K562 (cell line): ENCODE measurements around the gene RPL29.

Source experiments
- ADNP ChIP-seq: fragments of 200-800 bp; sonication (Bioruptor generic); IDR thresholded peaks from 2 replicates; pipeline ENCODE4 v1.6.1; 2016; ENCODE audit warnings: missing genetic modification characterization, missing compliant biosample characterization
- CREM ChIP-seq: IDR thresholded peaks from 2 replicates; pipeline ENCODE4 v1.6.1; 2014; ENCODE audit warnings: antibody characterized with exemption, low read depth
- CTCF ChIP-seq, 3 experiments: IDR thresholded peaks in 2 of 3; conservative IDR thresholded peaks in 1 of 3; 2 replicates each; pipeline ENCODE4 v1.5.1; 2011 to 2012; ENCODE audit warnings: low read length in 3 of 3, mild to moderate bottlenecking in 3 of 3, control low read depth in 2 of 3, improper control_type of control experiment in 1 of 3, inconsistent platforms in 1 of 3, low read depth in 1 of 3, mixed read lengths in 1 of 3, moderate library complexity in 1 of 3; ENCODE audit not compliant: insufficient read depth in 2 of 3
- ERF ChIP-seq: fragments of 450-650 bp; formaldehyde crosslinking; IDR thresholded peaks from 2 replicates; pipeline ENCODE4 v1.4.0; 2020; ENCODE audit warnings: mild to moderate bottlenecking, mixed read lengths
- GATAD2A ChIP-seq: fragments of 450-650 bp; IDR thresholded peaks from 2 replicates; pipeline ENCODE4 v1.6.1; 2017
- HNRNPL ChIP-seq: fragments of 200-400 bp; formaldehyde crosslinking; IDR thresholded peaks from 2 replicates; pipeline ENCODE4 v1.6.1; 2017; ENCODE audit warnings: low read depth, mild to moderate bottlenecking, low read length
- KDM5B ChIP-seq: fragments of 200-600 bp; sonication (generic); IDR thresholded peaks from 2 replicates; pipeline ENCODE4 v1.6.1; 2012; ENCODE audit warnings: low read depth, mild to moderate bottlenecking, moderate library complexity, low read length, control low read depth, inconsistent platforms; ENCODE audit not compliant: insufficient replicate concordance
- POLR2A ChIP-seq: fragments of 450-650 bp; conservative IDR thresholded peaks from 2 replicates; pipeline ENCODE4 v1.6.1; 2016
- PTTG1 ChIP-seq: fragments of 450-650 bp; IDR thresholded peaks from 2 replicates; pipeline ENCODE4 v1.6.1; 2016; ENCODE audit warnings: low read depth, mild to moderate bottlenecking, missing genetic modification characterization, missing compliant biosample characterization
- SP1 ChIP-seq: sonication (generic); formaldehyde crosslinking; IDR thresholded peaks from 2 replicates; pipeline ENCODE4 v1.8.1; 2022; ENCODE audit warnings: mild to moderate bottlenecking, missing genetic modification reagents
- TAF1 ChIP-seq: IDR thresholded peaks from 2 replicates; pipeline ENCODE4 v1.6.1; 2011; ENCODE audit warnings: mild to moderate bottlenecking, low read length, moderate library complexity; ENCODE audit not compliant: insufficient read depth, control insufficient read depth, severe bottlenecking; ENCODE audit errors: extremely low read depth
- TCF7 ChIP-seq: sonication (generic); IDR thresholded peaks from 2 replicates; pipeline ENCODE4 v1.6.1; 2016; ENCODE audit warnings: antibody characterized with exemption, borderline replicate concordance
- ZBTB8A ChIP-seq: fragments of 450-650 bp; IDR thresholded peaks from 2 replicates; pipeline ENCODE4 v1.6.1; 2018; ENCODE audit warnings: mild to moderate bottlenecking, moderate library complexity; ENCODE audit not compliant: partially characterized antibody
- TF ChIP-seq, protein P1 (sequence below): fragments of 450-650 bp; IDR thresholded peaks from 2 replicates; pipeline ENCODE4 v1.6.1; 2018; ENCODE audit not compliant: partially characterized antibody

DNA sequence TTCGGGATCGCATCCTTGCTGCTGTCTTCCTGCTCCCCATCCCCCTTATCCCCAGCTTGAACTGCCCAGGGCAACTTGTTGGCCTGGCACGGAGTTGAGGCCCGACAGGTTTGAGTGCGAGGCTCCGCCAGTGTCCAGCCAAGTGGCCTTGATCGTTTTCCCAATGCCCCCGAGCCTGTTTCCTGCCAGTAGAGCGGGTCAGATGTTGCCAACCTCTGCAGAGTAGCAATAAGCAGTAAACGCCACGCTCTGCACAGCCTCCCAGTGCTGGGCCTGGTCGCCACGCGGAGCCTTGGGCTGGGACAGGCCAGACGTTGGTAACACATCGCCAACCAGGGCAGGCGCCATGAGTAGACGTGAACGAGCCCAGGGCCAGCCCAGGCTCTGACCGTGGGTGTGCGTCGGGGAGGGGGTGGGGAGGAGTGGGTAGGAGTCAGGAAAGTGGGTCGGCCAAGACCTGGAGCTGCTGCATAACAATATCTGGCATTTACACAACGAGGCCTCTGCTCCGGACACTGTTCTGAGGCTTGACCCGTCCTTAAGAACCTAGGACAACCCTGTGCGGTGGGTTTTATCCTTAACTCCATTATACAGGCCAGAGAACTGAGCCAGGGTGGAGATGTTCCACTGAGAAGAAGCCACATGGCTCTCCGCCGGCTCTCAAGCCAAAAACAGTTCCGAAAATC, 21.3 kb downstream of the RPL29 start:
- TF ChIP-seq ADNP (tag) (no peak), KDM5B (no peak), HNRNPL (no peak), PTTG1 (tag) (no peak), SP1 (CRISPR knock-in tag) (no peak), GATAD2A (no peak), TAF1 (no peak), ZBTB8A (no peak), CTCF (IDR thresholded peaks at IDR 0.05 in 2 of 3, conservative IDR thresholded peaks at IDR 0.05 in 1 of 3; ENCODE audit: insufficient read depth in 2 of 3, low read depth in 1 of 3, low read length in 3 of 3) (no peak), POLR2A (no peak), CREM (no peak), TCF7 (no peak), ERF (CRISPR knock-in tag) (no peak)
- TF ChIP-seq, protein P1, sequence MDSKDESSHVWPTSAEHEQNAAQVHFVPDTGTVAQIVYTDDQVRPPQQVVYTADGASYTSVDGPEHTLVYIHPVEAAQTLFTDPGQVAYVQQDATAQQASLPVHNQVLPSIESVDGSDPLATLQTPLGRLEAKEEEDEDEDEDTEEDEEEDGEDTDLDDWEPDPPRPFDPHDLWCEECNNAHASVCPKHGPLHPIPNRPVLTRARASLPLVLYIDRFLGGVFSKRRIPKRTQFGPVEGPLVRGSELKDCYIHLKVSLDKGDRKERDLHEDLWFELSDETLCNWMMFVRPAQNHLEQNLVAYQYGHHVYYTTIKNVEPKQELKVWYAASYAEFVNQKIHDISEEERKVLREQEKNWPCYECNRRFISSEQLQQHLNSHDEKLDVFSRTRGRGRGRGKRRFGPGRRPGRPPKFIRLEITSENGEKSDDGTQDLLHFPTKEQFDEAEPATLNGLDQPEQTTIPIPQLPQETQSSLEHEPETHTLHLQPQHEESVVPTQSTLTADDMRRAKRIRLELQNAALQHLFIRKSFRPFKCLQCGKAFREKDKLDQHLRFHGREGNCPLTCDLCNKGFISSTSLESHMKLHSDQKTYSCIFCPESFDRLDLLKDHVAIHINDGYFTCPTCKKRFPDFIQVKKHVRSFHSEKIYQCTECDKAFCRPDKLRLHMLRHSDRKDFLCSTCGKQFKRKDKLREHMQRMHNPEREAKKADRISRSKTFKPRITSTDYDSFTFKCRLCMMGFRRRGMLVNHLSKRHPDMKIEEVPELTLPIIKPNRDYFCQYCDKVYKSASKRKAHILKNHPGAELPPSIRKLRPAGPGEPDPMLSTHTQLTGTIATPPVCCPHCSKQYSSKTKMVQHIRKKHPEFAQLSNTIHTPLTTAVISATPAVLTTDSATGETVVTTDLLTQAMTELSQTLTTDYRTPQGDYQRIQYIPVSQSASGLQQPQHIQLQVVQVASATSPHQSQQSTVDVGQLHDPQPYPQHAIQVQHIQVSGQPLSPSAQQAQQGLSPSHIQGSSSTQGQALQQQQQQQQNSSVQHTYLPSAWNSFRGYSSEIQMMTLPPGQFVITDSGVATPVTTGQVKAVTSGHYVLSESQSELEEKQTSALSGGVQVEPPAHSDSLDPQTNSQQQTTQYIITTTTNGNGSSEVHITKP = no peak
